ENCODE data around the gene KHSRP. TPM values are rescaled to one million over a fixed set of nuclear protein-coding genes. Genes with fewer than 3 reads are reported as not detected.

KHSRP gene
- total and polyA plus RNA-seq, 10 of the 15 experiments (the other 5 are each of a cell fraction or from before 2014, with no cell fraction given) = 4.8 to 440 (median 82.0) TPM

DNA sequence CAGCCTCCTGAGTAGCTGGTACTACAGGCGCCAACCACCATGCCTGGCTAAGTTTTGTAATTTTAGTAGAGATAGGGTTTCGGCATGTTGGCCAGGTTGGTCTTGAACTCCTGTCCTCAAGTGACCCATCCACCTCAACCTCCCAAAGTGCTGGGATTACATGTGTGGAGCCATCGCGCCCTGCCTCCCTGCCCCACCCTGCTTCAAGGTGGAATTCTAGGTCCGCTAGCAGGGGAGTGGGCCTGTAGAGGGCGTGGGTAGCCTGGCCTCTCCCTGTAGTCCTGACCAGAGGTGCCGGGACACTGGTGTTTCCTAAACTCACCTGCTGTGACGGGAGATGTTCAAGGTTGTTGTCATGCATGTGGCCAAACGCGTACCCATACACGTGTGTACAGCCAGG, 8.6 kb upstream of the KHSRP start:
- intact Hi-C loops (cut with micrococcal nuclease; ENCODE audit: unreplicated experiment) = no loop called here
- in situ Hi-C loops (cut with MboI) = no loop called here
- Histone ChIP-seq H3K4me2 (ENCODE audit: control insufficient read depth, insufficient read depth) (no peak overlapping the region), H3K27ac (ENCODE audit: control insufficient read depth, insufficient read depth) (no peak overlapping the region), H3K36me3 (ENCODE audit: control insufficient read depth in 2 of 2, insufficient read depth in 2 of 2, low read length in 1 of 2) (no peaks in the 10 kb centered on the region), H3K9ac (ENCODE audit: control insufficient read depth, insufficient read depth, low read length) (no peak overlapping the region), H4K20me1 (ENCODE audit: control insufficient read depth, insufficient read depth) (no peaks in the 10 kb centered on the region), H3K9me3 (replicated peaks; ENCODE audit: control insufficient read depth, insufficient read depth, low read length) (no peaks in the 10 kb centered on the region), H3K4me1 (ENCODE audit: control insufficient read depth, insufficient read depth, low read length) (no peaks in the 10 kb centered on the region), H3K4me3 (no peak overlapping the region), H3K27me3 (replicated peaks in 1 of 2; ENCODE audit: control insufficient read depth in 2 of 2, insufficient read depth in 2 of 2, low read length in 1 of 2) (no peaks in the 10 kb centered on the region), H3K79me2 (ENCODE audit: control insufficient read depth, insufficient read depth, low read length) (no peaks in the 10 kb centered on the region), H2AFZ (ENCODE audit: control insufficient read depth, low read depth, low read length) (no peak overlapping the region)
- no peak for FAIRE-seq
- RAD21 ChIA-PET (ENCODE audit: unreplicated experiment) = no interaction called here
- SMC1A ChIA-PET (ENCODE audit: uncharacterized antibody, unreplicated experiment) = no interaction called here
- 90% methylated on average over 11 of the region's 11 CpGs for WGBS (ENCODE audit: insufficient coverage, insufficient replicate concordance, low lambda C conversion rate, missing lambda C conversion rate)
- CTCF ChIA-PET = no interaction called here
- no peak for ATAC-seq
- POLR2A ChIA-PET = interaction anchor here (0.6 kb wide), 2 partner anchors 10 to 1646 kb away, joined by 5 read pairs; no protein-coding TSS in a partner anchor
- no peak for DNase-seq (ENCODE audit: low read depth, low spot score)
- no TSS peak for BruUV-seq (replicated peaks)
- no peak for TF ChIP-seq SUPT20H (IDR thresholded peaks at IDR 0.05; ENCODE audit: borderline replicate concordance, control insufficient read depth, low read depth, low read length)
- no peak for TF ChIP-seq ESRRA (IDR thresholded peaks at IDR 0.05; ENCODE audit: low read length)
- no peak for TF ChIP-seq HDGF (IDR thresholded peaks at IDR 0.05)
- TF ChIP-seq ZNF207 (IDR thresholded peaks at IDR 0.05; ENCODE audit: borderline replicate concordance) = no peak
- TF ChIP-seq, protein P1, sequence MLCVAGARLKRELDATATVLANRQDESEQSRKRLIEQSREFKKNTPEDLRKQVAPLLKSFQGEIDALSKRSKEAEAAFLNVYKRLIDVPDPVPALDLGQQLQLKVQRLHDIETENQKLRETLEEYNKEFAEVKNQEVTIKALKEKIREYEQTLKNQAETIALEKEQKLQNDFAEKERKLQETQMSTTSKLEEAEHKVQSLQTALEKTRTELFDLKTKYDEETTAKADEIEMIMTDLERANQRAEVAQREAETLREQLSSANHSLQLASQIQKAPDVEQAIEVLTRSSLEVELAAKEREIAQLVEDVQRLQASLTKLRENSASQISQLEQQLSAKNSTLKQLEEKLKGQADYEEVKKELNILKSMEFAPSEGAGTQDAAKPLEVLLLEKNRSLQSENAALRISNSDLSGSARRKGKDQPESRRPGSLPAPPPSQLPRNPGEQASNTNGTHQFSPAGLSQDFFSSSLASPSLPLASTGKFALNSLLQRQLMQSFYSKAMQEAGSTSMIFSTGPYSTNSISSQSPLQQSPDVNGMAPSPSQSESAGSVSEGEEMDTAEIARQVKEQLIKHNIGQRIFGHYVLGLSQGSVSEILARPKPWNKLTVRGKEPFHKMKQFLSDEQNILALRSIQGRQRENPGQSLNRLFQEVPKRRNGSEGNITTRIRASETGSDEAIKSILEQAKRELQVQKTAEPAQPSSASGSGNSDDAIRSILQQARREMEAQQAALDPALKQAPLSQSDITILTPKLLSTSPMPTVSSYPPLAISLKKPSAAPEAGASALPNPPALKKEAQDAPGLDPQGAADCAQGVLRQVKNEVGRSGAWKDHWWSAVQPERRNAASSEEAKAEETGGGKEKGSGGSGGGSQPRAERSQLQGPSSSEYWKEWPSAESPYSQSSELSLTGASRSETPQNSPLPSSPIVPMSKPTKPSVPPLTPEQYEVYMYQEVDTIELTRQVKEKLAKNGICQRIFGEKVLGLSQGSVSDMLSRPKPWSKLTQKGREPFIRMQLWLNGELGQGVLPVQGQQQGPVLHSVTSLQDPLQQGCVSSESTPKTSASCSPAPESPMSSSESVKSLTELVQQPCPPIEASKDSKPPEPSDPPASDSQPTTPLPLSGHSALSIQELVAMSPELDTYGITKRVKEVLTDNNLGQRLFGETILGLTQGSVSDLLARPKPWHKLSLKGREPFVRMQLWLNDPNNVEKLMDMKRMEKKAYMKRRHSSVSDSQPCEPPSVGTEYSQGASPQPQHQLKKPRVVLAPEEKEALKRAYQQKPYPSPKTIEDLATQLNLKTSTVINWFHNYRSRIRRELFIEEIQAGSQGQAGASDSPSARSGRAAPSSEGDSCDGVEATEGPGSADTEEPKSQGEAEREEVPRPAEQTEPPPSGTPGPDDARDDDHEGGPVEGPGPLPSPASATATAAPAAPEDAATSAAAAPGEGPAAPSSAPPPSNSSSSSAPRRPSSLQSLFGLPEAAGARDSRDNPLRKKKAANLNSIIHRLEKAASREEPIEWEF (IDR thresholded peaks at IDR 0.05; ENCODE audit: insufficient replicate concordance, low read depth, low read length) = no peak
- TF ChIP-seq KAT2A (conservative IDR thresholded peaks at IDR 0.05; ENCODE audit: control insufficient read depth, low read depth, low read length) = no peak
- TF ChIP-seq, protein P2, sequence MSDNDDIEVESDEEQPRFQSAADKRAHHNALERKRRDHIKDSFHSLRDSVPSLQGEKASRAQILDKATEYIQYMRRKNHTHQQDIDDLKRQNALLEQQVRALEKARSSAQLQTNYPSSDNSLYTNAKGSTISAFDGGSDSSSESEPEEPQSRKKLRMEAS (IDR thresholded peaks at IDR 0.05; ENCODE audit: low read depth, low read length) = no peak

All from GM12878 (cell line).